Peyer's patch (tissue), 4 donors: ENCODE results near the gene SYCE1L.

Experiments used
- POLR2A ChIP-seq, 2 donors: fragments of 450-650 bp; IDR thresholded peaks; one replicate each; pipeline ENCODE4 v1.5.1; 2017; ENCODE audit warnings: antibody characterized with exemption in 2 of 2, mild to moderate bottlenecking in 2 of 2, moderate library complexity in 2 of 2
- TF ChIP-seq, protein P1 (sequence below), 6 experiments: fragments of 450-650 bp in 4 of 6; fragments of 200-600 bp in 2 of 6; sonication (generic) in 1 of 6; IDR thresholded peaks; one replicate each; pipeline ENCODE4 v1.5.1; 2017 to 2019; ENCODE audit warnings: antibody characterized with exemption in 6 of 6, mild to moderate bottlenecking in 3 of 6, moderate library complexity in 1 of 6

DNA sequence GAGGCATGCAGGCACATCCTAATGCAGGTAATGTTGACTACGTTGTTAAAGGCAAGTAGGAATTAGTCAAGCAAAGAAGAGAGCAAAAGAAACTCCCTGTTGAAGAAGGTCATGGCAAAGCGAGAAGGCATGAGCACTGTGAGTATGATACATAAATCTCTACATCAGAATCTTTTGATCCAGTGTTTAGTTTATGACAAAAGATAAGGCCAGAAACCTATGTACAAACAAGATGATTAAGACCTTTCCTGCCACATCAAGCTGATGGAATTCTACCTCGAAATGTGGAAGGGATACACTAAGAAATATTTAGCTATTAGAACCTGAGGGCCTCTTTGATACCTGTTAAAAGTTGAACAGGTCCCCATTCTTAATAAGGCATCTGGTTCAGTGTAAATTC, 20.2 kb downstream of the SYCE1L start:
- TF ChIP-seq, protein P1, sequence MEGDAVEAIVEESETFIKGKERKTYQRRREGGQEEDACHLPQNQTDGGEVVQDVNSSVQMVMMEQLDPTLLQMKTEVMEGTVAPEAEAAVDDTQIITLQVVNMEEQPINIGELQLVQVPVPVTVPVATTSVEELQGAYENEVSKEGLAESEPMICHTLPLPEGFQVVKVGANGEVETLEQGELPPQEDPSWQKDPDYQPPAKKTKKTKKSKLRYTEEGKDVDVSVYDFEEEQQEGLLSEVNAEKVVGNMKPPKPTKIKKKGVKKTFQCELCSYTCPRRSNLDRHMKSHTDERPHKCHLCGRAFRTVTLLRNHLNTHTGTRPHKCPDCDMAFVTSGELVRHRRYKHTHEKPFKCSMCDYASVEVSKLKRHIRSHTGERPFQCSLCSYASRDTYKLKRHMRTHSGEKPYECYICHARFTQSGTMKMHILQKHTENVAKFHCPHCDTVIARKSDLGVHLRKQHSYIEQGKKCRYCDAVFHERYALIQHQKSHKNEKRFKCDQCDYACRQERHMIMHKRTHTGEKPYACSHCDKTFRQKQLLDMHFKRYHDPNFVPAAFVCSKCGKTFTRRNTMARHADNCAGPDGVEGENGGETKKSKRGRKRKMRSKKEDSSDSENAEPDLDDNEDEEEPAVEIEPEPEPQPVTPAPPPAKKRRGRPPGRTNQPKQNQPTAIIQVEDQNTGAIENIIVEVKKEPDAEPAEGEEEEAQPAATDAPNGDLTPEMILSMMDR (IDR thresholded peaks at IDR 0.05), result no peak
- TF ChIP-seq POLR2A (IDR thresholded peaks at IDR 0.05), result no peak
